ENCODE measurements around the gene USP34.

DNA sequence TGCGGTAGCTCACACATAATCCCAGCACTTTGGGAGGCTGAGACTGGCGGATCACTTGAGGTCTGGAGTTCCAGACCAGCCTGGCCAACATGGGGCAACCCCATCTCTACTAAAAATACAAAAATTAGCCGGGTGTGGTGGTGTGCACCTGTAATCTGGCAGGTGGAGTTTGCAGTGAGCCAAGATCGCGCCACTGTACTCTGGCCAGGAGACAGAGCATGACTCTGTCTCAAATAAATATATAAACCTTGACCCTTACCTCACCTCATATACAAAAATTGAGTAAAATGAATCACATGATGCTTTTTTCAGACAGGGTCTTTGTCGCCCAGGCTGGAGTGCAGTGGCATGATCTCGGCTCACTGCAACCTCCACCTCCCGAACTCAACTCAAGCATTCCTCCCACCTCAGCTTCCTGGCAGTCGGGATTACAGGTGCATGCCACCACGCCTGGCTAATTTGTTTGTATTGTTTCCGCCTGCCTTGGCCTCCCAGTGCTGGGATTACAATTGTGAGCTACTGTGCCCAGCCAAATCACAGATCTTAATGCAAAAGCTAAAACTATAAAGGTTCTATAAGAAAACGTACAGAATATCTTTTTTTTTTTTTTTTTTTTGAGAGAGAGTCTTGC, 42.0 kb upstream of the USP34 start:
- no peak for TF ChIP-seq POLR2AphosphoS5 (IDR thresholded peaks at IDR 0.05; ENCODE audit: borderline replicate concordance, low read depth, low read length)
- TF ChIP-seq EZH2 (IDR thresholded peaks at IDR 0.05) = no peak
- TF ChIP-seq FOXP2 (optimal IDR thresholded peaks at IDR 0.05; ENCODE audit: control extremely low read depth, extremely low read length, insufficient read depth) = no peak
